ENCODE data around the gene PRR5L.

DNA sequence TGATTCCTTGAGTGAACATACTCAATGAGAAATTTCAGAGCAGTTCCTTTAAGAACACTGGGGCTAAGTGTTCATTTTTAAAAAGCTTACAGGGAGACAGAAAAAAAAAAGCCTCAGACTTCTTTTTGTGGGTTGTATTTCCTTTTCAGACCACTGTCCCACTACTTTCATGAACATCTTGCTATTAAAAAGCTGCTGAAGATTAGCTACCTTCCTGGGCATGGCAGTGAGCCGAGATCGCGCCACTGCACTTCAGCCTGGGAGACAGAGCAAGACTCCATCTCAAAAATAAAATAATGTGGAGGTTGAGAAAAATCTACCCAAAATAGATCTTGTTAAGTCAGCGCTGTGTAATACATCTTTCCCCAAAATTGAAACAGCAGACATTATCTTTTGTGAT, 203.2 kb downstream of the PRR5L start:
- no peak for TF ChIP-seq MTA1 (IDR thresholded peaks at IDR 0.05; ENCODE audit: borderline replicate concordance)
- TF ChIP-seq RBBP5 (IDR thresholded peaks at IDR 0.05; ENCODE audit: borderline replicate concordance, insufficient read depth, low read length, poor library complexity, severe bottlenecking), result no peak
- no peak for TF ChIP-seq ZNF384 (IDR thresholded peaks at IDR 0.05; ENCODE audit: low read depth, low read length)
- TF ChIP-seq EZH2 (IDR thresholded peaks at IDR 0.05; ENCODE audit: borderline replicate concordance, low read depth, low read length), result no peak
- TF ChIP-seq STAT5B (CRISPR knock-in tag; IDR thresholded peaks at IDR 0.05), result no peak
- no peak for TF ChIP-seq NEUROD1 (IDR thresholded peaks at IDR 0.05; ENCODE audit: borderline replicate concordance, low read depth, low read length, partially characterized antibody)
- TF ChIP-seq TAF15 (IDR thresholded peaks at IDR 0.05; ENCODE audit: low read depth, low read length), result no peak
- no peak for TF ChIP-seq SAFB2 (IDR thresholded peaks at IDR 0.05; ENCODE audit: borderline replicate concordance, low read depth, low read length, severe bottlenecking)
- TF ChIP-seq, protein P1, sequence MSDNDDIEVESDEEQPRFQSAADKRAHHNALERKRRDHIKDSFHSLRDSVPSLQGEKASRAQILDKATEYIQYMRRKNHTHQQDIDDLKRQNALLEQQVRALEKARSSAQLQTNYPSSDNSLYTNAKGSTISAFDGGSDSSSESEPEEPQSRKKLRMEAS (CRISPR knock-in tag; IDR thresholded peaks at IDR 0.05), result no peak
- no peak for TF ChIP-seq TEAD4 (IDR thresholded peaks at IDR 0.05; ENCODE audit: low read length)
- TF ChIP-seq TEAD4 (CRISPR knock-in tag; IDR thresholded peaks at IDR 0.05; ENCODE audit: borderline replicate concordance), result no peak
- no peak for TF ChIP-seq SMAD3 (CRISPR knock-in tag; conservative IDR thresholded peaks at IDR 0.05)
- no peak for TF ChIP-seq SRSF9 (IDR thresholded peaks at IDR 0.05; ENCODE audit: borderline replicate concordance, low read depth, low read length)

All from K562 (cell line).